IPS-NIHi7 (cell line): ENCODE measurements around the gene IGHMBP2.
A peak's percentile ranks its signal among the peaks of the same experiment; 100 is the strongest.

Experiments used
- DNase-seq: peaks from one replicate; pipeline ENCODE4 v3.0.0; 2012; ENCODE audit warnings: mixed read lengths; ENCODE audit errors: extremely low spot score

IGHMBP2 gene

GRCh38 chr11:68927280-68928135 is 23.8 kb downstream of the IGHMBP2 start:
- no peak for DNase-seq

GRCh38 chr11:68928136-68928880 is 24.6 kb downstream of the IGHMBP2 start:
- DNase-seq = no peak

GRCh38 chr11:68929135-68929534 is 25.4 kb downstream of the IGHMBP2 start:
- no peak for DNase-seq

GRCh38 chr11:68929706-68930570 is 26.2 kb downstream of the IGHMBP2 start:
- no peak for DNase-seq

- no peak for DNase-seq
These were observed 27.5 kb downstream of the IGHMBP2 start for GRCh38 chr11:68930991-68931855.

- DNase-seq = no peak
These were observed 28.2 kb downstream of the IGHMBP2 start for GRCh38 chr11:68931911-68932310.

- DNase-seq = no peak
These were observed 28.7 kb downstream of the IGHMBP2 start for GRCh38 chr11:68932358-68932757.

- DNase-seq = peak; percentile 8
These were observed 29.4 kb downstream of the IGHMBP2 start for GRCh38 chr11:68932933-68933577.

- DNase-seq = no peak
These were observed 30.1 kb downstream of the IGHMBP2 start for GRCh38 chr11:68933605-68934320.

GRCh38 chr11:68934321-68934645 is 30.6 kb downstream of the IGHMBP2 start:
- DNase-seq = no peak

GRCh38 chr11:68934666-68935065 is 31.0 kb downstream of the IGHMBP2 start:
- DNase-seq = no peak

- no peak for DNase-seq
These were observed 31.4 kb downstream of the IGHMBP2 start for GRCh38 chr11:68935066-68935465.

GRCh38 chr11:68935516-68936357 is 32.0 kb downstream of the IGHMBP2 start:
- no peak for DNase-seq

GRCh38 chr11:68936358-68936636 is 32.6 kb downstream of the IGHMBP2 start:
- DNase-seq = no peak

- no peak for DNase-seq
These were observed 33.3 kb downstream of the IGHMBP2 start for GRCh38 chr11:68936676-68937620.

GRCh38 chr11:68938088-68938487 is 34.4 kb downstream of the IGHMBP2 start:
- DNase-seq = no peak

- no peak for DNase-seq
These were observed 35.3 kb downstream of the IGHMBP2 start for GRCh38 chr11:68938816-68939582.
